Heart left ventricle (tissue), 13 donors: ENCODE data around the gene AMN.

Experiments used
- CTCF ChIP-seq, 12 donors: fragments of 200-600 bp; sonication (generic) in 4 of 12; IDR thresholded peaks; one replicate each; pipeline versions ENCODE4 v1.5.0 to v1.8.0; 2018 to 2022; ENCODE audit warnings: antibody characterized with exemption in 12 of 12, mild to moderate bottlenecking in 5 of 12
- POLR2A ChIP-seq, 2 donors: fragments of 450-650 bp; IDR thresholded peaks; one replicate each; pipeline ENCODE4 v1.6.1; 2017; ENCODE audit warnings: antibody characterized with exemption in 2 of 2, mild to moderate bottlenecking in 2 of 2, moderate library complexity in 2 of 2
- donor health status: ischemic (EF 13 %, LVEDD 7.1; RV severe dilation, severe dysfunction).
- donor health status: DM: no; HTN: yes; CAD: no.
- donor health status: DM: no; HTN: no; CAD: no.
- donor health status: ischemic (EF 25% LVEDD 6.9; RV normal size, moderate dysfunction).
- donor health status: ischemic (EF 25% LVEDD 5.7; RV mildly dilated, moderate dysfunction).
- donor health status: ischemic (EF 35%, LVEDD 5.7; RV mildly dilated, moderate dysfunction).
- donor health status: nonischemic (EF 11% LVEDD 7.7; RV severe dilation, severe dysfunction).
- donor health status: DM: yes; HTN: yes; CAD: no.
- donor health status: PGD.
- donor health status: ischemic (EF 29% LVEDD 5.4; RV normal size, mild dysfunction).
- donor health status: nonischemic (EF 23%, LVEDD 6.1; RV moderate dilation, normal function).

- TF ChIP-seq CTCF (IDR thresholded peaks at IDR 0.05) (no peak), POLR2A (IDR thresholded peaks at IDR 0.05) (no peak)
Observed at GRCh38 chr14:102908766-102909455, 13.6 kb upstream of the AMN start.
